Measurements from ENCODE around the gene TSR3.

TSR3 gene

GRCh38 chr16:1351582-1352362, at the start of gene TSR3, which contains the start of gene GNPTG:
TSS of gene TSR3 (minus strand) at chr16:1351878. CDS start at chr16:1351804, 74 bp downstream.
TSS of gene GNPTG (plus strand) at chr16:1351931. CDS start at chr16:1351966, 35 bp downstream.
- peak; percentile 94 for DNase-seq (ENCODE audit: low spot score)

DNA sequence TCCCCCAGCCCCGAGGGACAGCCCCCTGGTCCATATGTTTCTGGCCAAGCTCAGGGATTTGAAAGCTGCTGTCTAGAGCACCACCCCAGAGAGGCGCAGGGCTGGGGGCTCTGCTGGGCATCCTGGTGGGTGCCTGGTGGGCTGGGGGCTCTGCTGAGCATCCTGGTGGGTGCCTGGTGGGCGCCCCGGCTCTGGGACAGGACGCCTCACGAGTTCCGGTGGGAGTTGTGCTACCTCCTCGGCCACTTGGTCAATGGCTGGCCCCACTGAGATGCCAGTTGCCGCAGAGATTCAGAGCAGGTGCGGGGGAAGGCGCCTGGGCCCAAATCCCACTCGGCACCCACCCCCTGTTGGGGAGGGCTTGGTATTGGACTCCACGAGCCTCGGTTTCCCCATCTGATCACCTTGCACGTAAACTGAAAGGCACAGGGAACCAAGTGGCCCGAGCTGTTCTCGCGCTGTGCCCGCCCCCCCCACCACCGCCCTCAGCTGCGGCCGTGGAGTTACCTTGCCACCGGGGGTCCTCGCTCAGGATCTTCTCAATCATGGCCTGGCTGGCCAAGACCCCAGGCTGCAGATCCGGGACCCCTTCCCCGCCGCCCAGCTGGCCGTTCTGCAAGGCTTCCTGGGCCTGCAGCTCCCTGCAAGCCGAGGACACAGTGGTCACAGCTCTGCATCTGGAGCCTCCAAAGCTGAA, 49.5 kb upstream of the TSR3 start:
- DNase-seq (ENCODE audit: low spot score), result no peak

GRCh38 chr16:1398826-1399581, 47.3 kb upstream of the TSR3 start:
- DNase-seq (ENCODE audit: low spot score), result no peak

DNA sequence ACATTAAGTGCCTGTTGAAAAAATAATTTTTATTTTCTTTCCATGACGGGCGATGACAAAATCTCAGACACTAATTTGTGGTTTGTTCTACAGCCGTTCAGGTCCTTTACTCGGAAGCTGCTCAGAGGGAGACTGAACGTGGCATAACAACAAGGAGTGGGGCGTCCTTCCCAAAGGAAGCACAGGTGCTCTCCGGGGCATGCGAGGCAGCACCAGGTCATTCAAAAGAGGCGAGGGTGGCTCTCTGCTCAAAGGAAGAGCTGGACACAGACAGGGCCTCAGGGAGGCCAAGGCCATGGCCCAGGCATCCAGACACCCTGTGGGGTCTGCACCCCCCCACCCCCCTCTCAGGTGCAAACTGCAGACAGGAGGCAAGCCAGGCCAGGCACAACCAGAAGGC, 46.7 kb upstream of the TSR3 start:
- no peak for DNase-seq (ENCODE audit: low spot score)

- DNase-seq (ENCODE audit: low spot score), result no peak
Observed at GRCh38 chr16:1397779-1398178, 46.1 kb upstream of the TSR3 start.

- DNase-seq (ENCODE audit: low spot score), result no peak
Observed at GRCh38 chr16:1395444-1396031, 43.9 kb upstream of the TSR3 start.

DNA sequence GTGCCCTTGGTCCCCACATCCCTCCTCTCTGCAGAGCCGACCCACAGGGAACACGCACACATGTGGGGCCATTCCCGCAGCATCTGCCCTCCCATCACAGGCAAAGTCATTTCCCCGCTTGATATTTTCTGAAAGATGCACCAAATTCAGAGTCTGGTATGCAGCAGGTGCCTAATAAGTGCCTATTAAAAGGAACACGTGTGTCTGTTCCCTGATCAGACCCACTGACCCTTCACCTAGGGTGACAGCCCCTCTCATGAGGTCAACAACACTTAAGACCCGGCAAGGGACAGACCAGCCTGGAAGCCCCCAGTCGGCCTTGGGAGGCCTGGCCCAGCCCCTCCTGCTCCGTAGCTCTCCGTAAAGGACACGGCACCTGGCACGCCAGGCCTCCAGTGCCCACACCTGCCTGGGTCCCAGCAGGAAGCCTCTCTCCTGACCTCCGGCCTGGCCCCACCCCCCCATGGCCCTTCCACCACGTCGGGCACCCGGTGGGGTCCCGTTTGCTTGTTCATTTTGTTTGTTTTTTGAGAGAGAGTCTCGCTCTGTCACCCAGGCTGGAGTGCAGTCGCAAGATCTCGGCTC, 42.8 kb upstream of the TSR3 start:
- no peak for DNase-seq (ENCODE audit: low spot score)

- DNase-seq (ENCODE audit: low spot score), result no peak
Observed at GRCh38 chr16:1393613-1394176, 42.0 kb upstream of the TSR3 start.

GRCh38 chr16:1392826-1393225, 41.1 kb upstream of the TSR3 start:
- DNase-seq (ENCODE audit: low spot score), result no peak

- no peak for DNase-seq (ENCODE audit: low spot score)
Observed at GRCh38 chr16:1390239-1390779, 38.6 kb upstream of the TSR3 start.

DNA sequence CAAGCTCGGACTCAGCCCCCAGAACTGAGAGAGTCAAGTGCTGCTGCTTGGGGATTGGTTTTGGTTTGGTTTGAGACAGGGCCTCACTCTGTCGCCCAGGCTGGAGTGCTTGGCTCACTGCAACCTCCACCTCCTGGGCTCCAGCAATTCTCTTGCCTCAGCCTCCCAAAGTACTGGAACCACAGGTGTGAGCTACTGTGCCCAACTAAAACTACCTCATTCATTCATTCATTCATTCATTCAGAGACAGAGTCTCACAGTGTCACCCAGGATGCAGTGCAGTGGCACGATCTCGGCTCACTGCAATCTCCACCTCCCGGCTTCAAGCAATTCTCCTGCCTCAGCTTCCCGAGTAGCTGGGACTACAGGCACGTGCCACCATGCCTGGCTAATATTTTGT, 38.1 kb upstream of the TSR3 start:
- no peak for DNase-seq (ENCODE audit: low spot score)

- no peak for DNase-seq (ENCODE audit: low spot score)
Observed at GRCh38 chr16:1387331-1387730, 35.7 kb upstream of the TSR3 start.

GRCh38 chr16:1385232-1385631, 33.6 kb upstream of the TSR3 start:
- DNase-seq (ENCODE audit: low spot score), result no peak

DNA sequence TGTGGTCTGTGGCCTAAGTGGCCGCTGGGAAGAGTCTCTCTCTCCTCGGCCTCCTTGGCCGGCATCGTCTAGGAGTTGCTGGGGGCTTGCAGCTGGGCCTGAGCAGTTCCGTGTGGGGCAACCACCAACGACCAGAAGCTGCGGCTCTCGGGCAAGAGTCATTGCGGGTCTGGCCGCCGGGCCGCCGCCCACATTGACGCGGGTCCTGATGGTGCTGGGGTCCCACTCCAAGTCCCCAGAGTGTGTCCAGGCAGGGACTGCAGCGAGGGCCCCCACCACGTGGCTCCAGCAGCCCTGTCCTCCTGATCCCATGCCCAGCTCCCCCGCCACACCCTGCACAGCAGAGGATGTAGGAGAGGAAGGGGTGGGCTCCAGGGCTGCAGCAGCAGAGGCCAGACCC, 31.9 kb upstream of the TSR3 start:
- DNase-seq (ENCODE audit: low spot score), result no peak

GRCh38 chr16:1381612-1382406, 30.1 kb upstream of the TSR3 start:
- no peak for DNase-seq (ENCODE audit: low spot score)

DNA sequence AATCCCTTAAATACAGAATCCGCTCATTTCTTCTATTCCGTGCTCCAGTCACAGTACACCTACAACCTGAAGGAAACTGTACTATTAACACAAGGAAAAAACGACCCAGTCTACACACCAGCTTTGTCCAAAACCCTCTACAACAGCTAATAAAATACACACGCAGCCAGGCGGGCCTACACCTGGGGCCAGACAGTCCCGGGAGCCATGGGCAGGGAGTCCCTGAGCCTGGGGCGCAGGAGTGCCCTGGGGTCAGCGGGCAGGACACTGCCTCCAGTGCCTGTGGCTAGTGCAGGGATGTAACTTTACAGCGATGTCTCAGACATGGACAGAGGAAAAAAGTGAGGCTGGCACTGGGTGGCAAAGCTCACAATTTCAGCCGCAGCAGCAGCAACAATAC, 28.5 kb upstream of the TSR3 start:
- no peak for DNase-seq (ENCODE audit: low spot score)

DNA sequence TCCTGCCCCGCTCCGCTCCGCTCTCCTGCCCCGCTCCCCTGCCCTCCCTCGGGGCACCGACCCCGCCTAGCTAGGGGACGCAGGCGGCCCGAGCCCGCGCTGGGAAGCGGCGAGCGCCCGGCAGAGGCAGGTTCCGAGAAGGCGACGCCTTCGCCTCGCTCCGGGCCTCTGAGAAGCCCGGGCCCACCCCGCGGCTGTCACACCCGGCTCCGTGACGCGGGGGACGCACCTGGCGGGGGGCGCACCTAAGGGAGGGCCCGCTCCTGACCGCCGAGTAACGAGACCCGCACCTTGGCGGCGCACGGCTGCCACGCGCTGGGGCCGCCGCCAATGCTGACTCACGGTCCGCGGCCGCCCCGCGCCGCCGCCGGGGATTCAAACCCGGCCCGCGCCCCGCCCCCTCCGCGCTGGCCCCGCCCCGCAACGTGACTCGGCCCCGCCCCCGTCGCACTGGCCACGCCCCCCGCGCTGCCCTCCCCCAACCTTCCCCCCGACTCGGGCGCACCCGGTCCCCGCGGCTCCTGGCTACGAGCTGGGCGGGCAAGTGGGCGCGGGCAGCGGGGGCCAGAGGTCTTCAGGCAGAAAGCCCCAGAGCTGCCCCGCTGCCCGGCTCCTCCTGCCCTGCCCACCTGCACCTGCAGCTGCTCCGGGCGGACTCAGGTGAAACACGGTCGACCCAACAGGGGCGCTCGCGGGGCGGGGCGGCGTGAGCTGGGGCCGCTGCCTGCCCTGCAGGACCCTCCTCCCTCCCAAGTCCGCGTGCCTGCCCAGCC, 27.8 kb upstream of the TSR3 start:
- DNase-seq (ENCODE audit: low spot score), result peak; percentile 94

- peak; percentile 91 for DNase-seq (ENCODE audit: low spot score)
Observed at GRCh38 chr16:1378804-1379303, 27.2 kb upstream of the TSR3 start.

DNA sequence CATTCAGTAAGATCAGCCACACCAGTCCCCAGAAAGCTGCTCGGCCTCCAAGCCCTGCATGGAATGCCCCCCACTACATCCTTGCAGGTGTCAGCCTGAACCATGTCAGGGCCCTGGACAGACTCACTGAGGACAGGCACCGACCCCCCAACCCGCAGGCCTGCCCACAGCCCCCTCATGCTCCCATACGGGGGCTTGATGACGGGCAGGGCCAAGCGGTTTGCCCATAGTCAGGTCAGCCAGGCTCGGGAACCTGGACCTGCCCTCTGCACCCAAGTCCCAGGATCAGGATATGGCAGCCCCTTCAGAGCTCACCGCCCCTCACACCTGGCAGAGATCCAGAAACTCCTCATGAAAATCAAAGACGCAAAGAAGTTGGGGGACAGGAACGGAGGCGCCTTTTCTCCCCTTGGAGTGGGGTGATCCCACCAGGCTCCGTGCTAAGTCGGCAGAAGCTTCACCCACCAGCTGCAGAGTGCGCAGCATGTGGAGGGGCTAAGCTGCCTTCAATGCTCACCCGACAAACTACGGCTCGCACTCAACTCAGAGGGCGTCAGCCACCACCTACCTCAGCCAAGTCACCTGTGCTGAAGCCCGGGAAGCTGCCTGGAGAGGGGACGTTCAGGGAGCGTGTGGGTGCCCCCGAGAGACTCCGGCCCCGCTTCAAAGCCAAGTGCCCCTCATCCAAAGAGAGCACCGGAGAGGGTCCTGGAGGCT, 26.6 kb upstream of the TSR3 start:
- no peak for DNase-seq (ENCODE audit: low spot score)

Measured in AG08396 (cell line).